ENCODE results near the gene RFC5.

- TF ChIP-seq CTCF (IDR thresholded peaks at IDR 0.05), result no peak
- no peak for TF ChIP-seq POLR2A (IDR thresholded peaks at IDR 0.05)
- no peak for TF ChIP-seq EP300 (IDR thresholded peaks at IDR 0.05)
These were observed 46.2 kb upstream of the RFC5 start for GRCh38 chr12:117970334-117970733.

Measured in gastroesophageal sphincter (tissue), 3 donors.